ENCODE data around the gene SH2D1B.

- TF ChIP-seq CTCF (conservative IDR thresholded peaks at IDR 0.05; ENCODE audit: low read depth, low read length) (no peak), EZH2 (IDR thresholded peaks at IDR 0.05; ENCODE audit: low read length, unreplicated experiment) (no peak)
Observed at GRCh38 chr1:162368451-162368850, 43.5 kb downstream of the SH2D1B start.
